Endodermal cell (in vitro differentiated cells): ENCODE data around the gene CRHR2. TPM values are rescaled to one million over a fixed set of nuclear protein-coding genes. Genes with fewer than 3 reads are reported as not detected.

ENCODE experiments used
- DNase-seq: peaks from one replicate; pipeline ENCODE4 v3.0.0-alpha.2; 2017
- H3K27ac ChIP-seq: 2 replicates; pipeline ENCODE4 v1.5.1; 2013; ENCODE audit warnings: mild to moderate bottlenecking, low read depth, low read length, moderate library complexity
- H3K27me3 ChIP-seq: 2 replicates; pipeline ENCODE4 v1.6.1; 2013; ENCODE audit warnings: mild to moderate bottlenecking, low read length, moderate library complexity; ENCODE audit not compliant: insufficient read depth, control insufficient read depth, poor library complexity, severe bottlenecking
- H3K36me3 ChIP-seq: 2 replicates; pipeline ENCODE4 v1.7.0; 2013; ENCODE audit warnings: mild to moderate bottlenecking, low read length, moderate library complexity; ENCODE audit not compliant: control insufficient read depth, insufficient read depth
- H3K4me1 ChIP-seq: one replicate; pipeline ENCODE4 v1.7.0; 2013; ENCODE audit warnings: low read length; ENCODE audit not compliant: control insufficient read depth, insufficient read depth
- H3K4me3 ChIP-seq: 2 replicates; pipeline ENCODE4 v1.5.1; 2013; ENCODE audit warnings: mild to moderate bottlenecking, low read length, moderate library complexity
- H3K9ac ChIP-seq: 2 replicates; pipeline ENCODE4 v1.6.1; 2013; ENCODE audit warnings: mild to moderate bottlenecking, low read length, moderate library complexity; ENCODE audit not compliant: poor library complexity, severe bottlenecking; ENCODE audit errors: extremely low read depth
- H3K9me3 ChIP-seq: 2 replicates; pipeline ENCODE4 v1.6.1; 2013; ENCODE audit warnings: mild to moderate bottlenecking, low read length, moderate library complexity; ENCODE audit not compliant: control insufficient read depth
- H3K27ac Mint-ChIP-seq: 2 replicates; pipeline ENCODE4 v1.8.0; 2020; ENCODE audit warnings: mixed read lengths
- H3K27me3 Mint-ChIP-seq: 2 replicates; pipeline ENCODE4 v1.8.0; 2021; ENCODE audit warnings: mild to moderate bottlenecking, mixed read lengths; ENCODE audit not compliant: insufficient read depth
- H3K36me3 Mint-ChIP-seq: 2 replicates; pipeline ENCODE4 v1.8.0; 2020; ENCODE audit warnings: low read depth, mixed read lengths
- H3K4me1 Mint-ChIP-seq: 2 replicates; pipeline ENCODE4 v1.8.0; 2020; ENCODE audit warnings: mixed read lengths
- H3K4me3 Mint-ChIP-seq: 2 replicates; pipeline ENCODE4 v1.8.0; 2020; ENCODE audit warnings: mild to moderate bottlenecking, moderate library complexity, mixed read lengths
- H3K9me3 Mint-ChIP-seq: 2 replicates; pipeline ENCODE4 v1.8.0; 2020; ENCODE audit warnings: mild to moderate bottlenecking, mixed read lengths
- CTCF ChIP-seq: fragments of 200-600 bp; sonication (generic); conservative IDR thresholded peaks from 2 replicates; pipeline ENCODE4 v1.5.0; 2021; ENCODE audit warnings: antibody characterized with exemption, mild to moderate bottlenecking
- WGBS, 2 experiments: methylation state at CpG; one replicate each; pipeline versions ENCODE4 v1.1.5 to v1.1.7; 2013; ENCODE audit warnings: missing lambda C conversion rate in 2 of 2, mixed read lengths in 1 of 2; ENCODE audit not compliant: insufficient coverage in 1 of 2, insufficient read length in 1 of 2; 5-methylcytosine and 5-hydroxymethylcytosine counted together
- total RNA-seq, 2 donors: library from RNA; stranded (reverse); fragmentation: NEBNext Ultra II Directional in 1 of 2; extraction: Animal tissue kit (Norgen Biotek cat#: 25700) in 1 of 2; gene quantifications; 2 replicates in 1 of 2; 3 replicates in 1 of 2; pipeline ENCODE4 v1.2.1, GENCODE V29; 2021

Gene CRHR2
- total RNA-seq, 2 donors from 2014 or later: not detected

GRCh38 chr7:30679664-30680063 is 2.6 kb downstream of the CRHR2 start:
- H3K27me3 Mint-ChIP-seq: peaks cover 81% of the 10 kb centered on the region
- H3K4me1 Mint-ChIP-seq: peaks cover 18% of the 10 kb centered on the region
- no peaks in the 10 kb centered on the region for H3K9me3 Mint-ChIP-seq
- no peak for DNase-seq
- 32 to 41% methylated on average over 2 of the region's 2 CpGs for WGBS, 2 experiments
- no peak overlapping the region for H3K4me3 Mint-ChIP-seq
- Histone ChIP-seq H3K36me3 (no peaks in the 10 kb centered on the region), H3K4me1 (no peaks in the 10 kb centered on the region), H3K27ac (no peak overlapping the region), H3K27me3 (peaks cover 58% of the 10 kb centered on the region), H3K9me3 (no peaks in the 10 kb centered on the region), H3K4me3 (no peak overlapping the region), H3K9ac (no peak overlapping the region)
- no peak overlapping the region for H3K27ac Mint-ChIP-seq
- no peaks in the 10 kb centered on the region for H3K36me3 Mint-ChIP-seq
- TF ChIP-seq CTCF: no peak

GRCh38 chr7:30678805-30679204 is 3.5 kb downstream of the CRHR2 start:
- H3K4me3 Mint-ChIP-seq: no peak overlapping the region
- peaks cover 49% of the 10 kb centered on the region for H3K27me3 ChIP-seq
- H3K4me1 ChIP-seq: no peaks in the 10 kb centered on the region
- H3K27ac ChIP-seq: no peak overlapping the region
- H3K4me1 Mint-ChIP-seq: peaks cover 18% of the 10 kb centered on the region
- H3K36me3 ChIP-seq: no peaks in the 10 kb centered on the region
- H3K27ac Mint-ChIP-seq: no peak overlapping the region
- no peak for DNase-seq
- no peak overlapping the region for H3K4me3 ChIP-seq
- TF ChIP-seq CTCF: no peak
- 93 to 100% methylated on average over 2 of the region's 2 CpGs for WGBS, 2 experiments
- no peaks in the 10 kb centered on the region for H3K36me3 Mint-ChIP-seq
- no peaks in the 10 kb centered on the region for H3K9me3 ChIP-seq
- no peak overlapping the region for H3K9ac ChIP-seq
- H3K9me3 Mint-ChIP-seq: no peaks in the 10 kb centered on the region
- peaks cover 76% of the 10 kb centered on the region for H3K27me3 Mint-ChIP-seq

GRCh38 chr7:30674876-30675275 is 7.4 kb downstream of the CRHR2 start:
- H3K27me3 ChIP-seq: peaks cover 11% of the 10 kb centered on the region
- H3K4me3 ChIP-seq: no peak overlapping the region
- DNase-seq: no peak
- Mint-ChIP-seq H3K27ac (no peak overlapping the region), H3K4me1 (peaks cover 14% of the 10 kb centered on the region), H3K4me3 (no peak overlapping the region), H3K9me3 (no peaks in the 10 kb centered on the region), H3K27me3 (peaks cover 37% of the 10 kb centered on the region), H3K36me3 (peaks cover 1% of the 10 kb centered on the region)
- no peaks in the 10 kb centered on the region for H3K36me3 ChIP-seq
- WGBS, 2 experiments: 56 to 83% methylated on average over 1 to 2 of the region's 2 CpGs
- H3K9me3 ChIP-seq: no peaks in the 10 kb centered on the region
- TF ChIP-seq CTCF: no peak
- no peaks in the 10 kb centered on the region for H3K4me1 ChIP-seq
- H3K9ac ChIP-seq: no peak overlapping the region
- H3K27ac ChIP-seq: no peak overlapping the region
